SK-N-SH (cell line): ENCODE data around the gene ATP6V1B1. TPM values are rescaled to one million over a fixed set of nuclear protein-coding genes. Genes with fewer than 3 reads are reported as not detected.
"Not testable (repeated sequence)": the region's sequence is repeated elsewhere in the genome, so short reads cannot be mapped to it uniquely, and the experiment has no call there.

Experiments
- CTCF ChIA-PET: fragments of 300-600, 350-600 bp; formaldehyde crosslinking; extraction: SDS; loops from one replicate; lab custom pipeline; 2021; lab: Yijun Ruan, JAX
- POLR2A ChIA-PET: fragments of 350-600 bp; sonication (Branson Sonifier 250); formaldehyde crosslinking; extraction: SDS; loops from one replicate; lab custom pipeline; 2020; ENCODE audit warnings: antibody characterized with exemption, inconsistent platforms; lab: Yijun Ruan, JAX
- DNase-seq: peaks from one replicate; pipeline ENCODE4 v3.0.0; 2012
- H2AFZ ChIP-seq: fragments of 200-600 bp; sonication (generic); 2 replicates; pipeline ENCODE4 v1.8.1; 2016; ENCODE audit warnings: antibody characterized with exemption, mild to moderate bottlenecking, low read depth
- H3F3A ChIP-seq: fragments of 200-600 bp; sonication (generic); replicated peaks from 2 replicates; pipeline ENCODE3; 2016; ENCODE audit warnings: antibody characterized with exemption, mild to moderate bottlenecking; ENCODE audit not compliant: insufficient read depth
- H3K27ac ChIP-seq, 2 experiments: fragments of 200-500 bp in 1 of 2; fragments of 200-600 bp in 1 of 2; sonication (Bioruptor generic) in 1 of 2; sonication (generic), shearing (Covaris generic) in 1 of 2; 2 replicates each; pipeline versions ENCODE4 v1.5.1 to v1.6.1; 2014 to 2016; ENCODE audit warnings: low read depth in 2 of 2, inconsistent platforms in 1 of 2, low read length in 1 of 2, mild to moderate bottlenecking in 1 of 2, mixed read lengths in 1 of 2
- H3K27me3 ChIP-seq: fragments of 200-600 bp; sonication (generic), shearing (Covaris generic); 2 replicates; pipeline ENCODE4 v1.6.1; 2016; ENCODE audit warnings: mixed run types; ENCODE audit not compliant: insufficient read depth
- H3K36me3 ChIP-seq, 2 experiments: fragments of 200-500 bp in 1 of 2; fragments of 200-600 bp in 1 of 2; sonication (Bioruptor generic) in 1 of 2; sonication (generic) in 1 of 2; replicated peaks in 1 of 2; 2 replicates each; pipeline versions ENCODE3 to v1.5.1; 2014 to 2016; ENCODE audit warnings: low read length in 1 of 2, mild to moderate bottlenecking in 1 of 2; ENCODE audit not compliant: insufficient read depth in 2 of 2, control insufficient read depth in 1 of 2
- H3K4me1 ChIP-seq, 2 experiments: fragments of 200-500 bp in 1 of 2; fragments of 200-600 bp in 1 of 2; sonication (Bioruptor generic) in 1 of 2; sonication (generic), shearing (Covaris generic) in 1 of 2; 2 replicates each; pipeline versions ENCODE4 v1.5.1 to v1.6.1; 2014 to 2016; ENCODE audit warnings: low read depth in 1 of 2, low read length in 1 of 2, mixed run types in 1 of 2; ENCODE audit not compliant: insufficient read depth in 2 of 2, control insufficient read depth in 1 of 2
- H3K4me2 ChIP-seq: fragments of 200-600 bp; sonication (generic), shearing (Covaris generic); 2 replicates; pipeline ENCODE4 v1.6.1; 2017; ENCODE audit warnings: mixed run types
- H3K4me3 ChIP-seq, 2 experiments: fragments of 200-500 bp in 1 of 2; fragments of 200-600 bp in 1 of 2; sonication (Bioruptor generic) in 1 of 2; sonication (generic), shearing (Covaris generic) in 1 of 2; 2 replicates each; pipeline versions ENCODE4 v1.5.1 to v1.8.1; 2014 to 2016; ENCODE audit warnings: low read depth in 2 of 2, inconsistent platforms in 1 of 2, low read length in 1 of 2, mild to moderate bottlenecking in 1 of 2, mixed read lengths in 1 of 2, moderate library complexity in 1 of 2
- H3K79me2 ChIP-seq: fragments of 200-600 bp; sonication (generic); 2 replicates; pipeline ENCODE4 v1.8.1; 2017; ENCODE audit warnings: mild to moderate bottlenecking; ENCODE audit not compliant: insufficient read depth
- H3K9ac ChIP-seq: fragments of 200-600 bp; sonication (generic); 2 replicates; pipeline ENCODE4 v1.6.1; 2017; ENCODE audit warnings: mixed run types
- H3K9me2 ChIP-seq: fragments of 200-600 bp; sonication (generic); 2 replicates; pipeline ENCODE4 v1.6.1; 2017; ENCODE audit warnings: mixed run types
- H3K9me3 ChIP-seq: fragments of 200-600 bp; sonication (generic); 2 replicates; pipeline ENCODE4 v1.6.1; 2017; ENCODE audit warnings: mixed run types, mild to moderate bottlenecking, moderate library complexity
- H4K20me1 ChIP-seq: fragments of 200-600 bp; sonication (generic); 2 replicates; pipeline ENCODE4 v1.6.1; 2017; ENCODE audit warnings: mild to moderate bottlenecking, mixed run types; ENCODE audit not compliant: insufficient read depth
- FOXM1 ChIP-seq: IDR thresholded peaks from 2 replicates; pipeline ENCODE4 v1.4.0; 2012; ENCODE audit warnings: low read depth, mild to moderate bottlenecking
- NRF1 ChIP-seq: IDR thresholded peaks from 2 replicates; pipeline ENCODE4 v1.6.1; 2012; ENCODE audit warnings: low read depth, mild to moderate bottlenecking, low read length
- RXRA ChIP-seq: IDR thresholded peaks from 2 replicates; pipeline ENCODE4 v1.4.0; 2012; ENCODE audit warnings: low read depth, mild to moderate bottlenecking, borderline replicate concordance
- YY1 ChIP-seq: IDR thresholded peaks from 2 replicates; pipeline ENCODE4 v1.4.0; 2012; ENCODE audit warnings: low read depth, mild to moderate bottlenecking
- WGBS: methylation state at CpG from one replicate; pipeline ENCODE4 v1.1.6; 2017; ENCODE audit warnings: low lambda C conversion rate; 5-methylcytosine and 5-hydroxymethylcytosine counted together
- polyA plus RNA-seq, 3 experiments: library from polyadenylated mRNA; depleted of rRNA; stranded (reverse); fragments of >200 nt; gene quantifications; 2 replicates each; pipeline ENCODE4 v1.2.3, GENCODE V29; 2012
- small RNA-seq, 7 experiments: library from RNA; depleted of rRNA; stranded (forward); fragments of <200 nt; gene quantifications; one replicate each; pipeline ENCODE3, GENCODE V24; 2012
- TF ChIP-seq, protein P1 (sequence below): IDR thresholded peaks from 2 replicates; pipeline ENCODE4 v1.6.1; 2012; ENCODE audit warnings: mild to moderate bottlenecking, low read depth, low read length, moderate library complexity
- TF ChIP-seq, protein P2 (sequence below): IDR thresholded peaks from 2 replicates; pipeline ENCODE4 v1.4.0; 2012; ENCODE audit warnings: low read depth
- TF ChIP-seq, protein P3 (sequence below): IDR thresholded peaks from 2 replicates; pipeline ENCODE4 v1.4.0; 2012; ENCODE audit warnings: low read depth, borderline replicate concordance

ATP6V1B1 gene
- polyA plus RNA-seq, 1 of the 3 experiments (the other 2 are of a cell fraction), result 4.9 TPM

DNA sequence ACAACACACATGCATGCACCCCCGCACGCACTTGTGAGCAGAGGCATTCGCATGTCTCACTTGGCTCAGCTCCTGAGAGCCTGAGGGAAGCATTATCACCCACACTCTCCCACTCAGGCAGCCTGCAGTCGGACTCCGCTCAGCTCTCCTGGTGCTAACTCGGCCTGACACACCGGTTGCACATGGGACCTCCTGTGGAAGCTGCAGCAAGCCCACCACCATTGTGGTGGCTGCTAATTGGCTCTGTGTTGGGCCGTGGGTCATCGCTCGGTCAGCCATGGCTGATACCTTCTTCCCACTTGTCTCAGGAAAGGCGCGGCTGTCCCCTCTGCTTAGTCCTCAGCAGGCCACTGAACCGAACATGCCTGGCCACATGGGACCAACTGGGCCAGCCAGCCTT, 72.6 kb downstream of the ATP6V1B1 start:
- no peak overlapping the region for H3K9ac ChIP-seq
- no peaks in the 10 kb centered on the region for H4K20me1 ChIP-seq
- no peaks in the 10 kb centered on the region for H3K9me2 ChIP-seq
- no peaks in the 10 kb centered on the region for H3K9me3 ChIP-seq
- H3K27me3 ChIP-seq, result peaks cover 14% of the 10 kb centered on the region; the same call in 1 of the 2 replicates
- ChIA-PET CTCF (interaction anchor here (0.9 kb wide), 1 partner anchor 218 kb away, joined by 3 read pairs; the partner anchor contains the start of gene FIGLA), POLR2A (no interaction called here)
- H3K36me3 ChIP-seq, result no peaks in the 10 kb centered on the region
- H2AFZ ChIP-seq, result no peak overlapping the region
- WGBS, result 83% methylated on average over 13 of the region's 13 CpGs
- no peaks in the 10 kb centered on the region for H3K79me2 ChIP-seq
- TF ChIP-seq, protein P1, sequence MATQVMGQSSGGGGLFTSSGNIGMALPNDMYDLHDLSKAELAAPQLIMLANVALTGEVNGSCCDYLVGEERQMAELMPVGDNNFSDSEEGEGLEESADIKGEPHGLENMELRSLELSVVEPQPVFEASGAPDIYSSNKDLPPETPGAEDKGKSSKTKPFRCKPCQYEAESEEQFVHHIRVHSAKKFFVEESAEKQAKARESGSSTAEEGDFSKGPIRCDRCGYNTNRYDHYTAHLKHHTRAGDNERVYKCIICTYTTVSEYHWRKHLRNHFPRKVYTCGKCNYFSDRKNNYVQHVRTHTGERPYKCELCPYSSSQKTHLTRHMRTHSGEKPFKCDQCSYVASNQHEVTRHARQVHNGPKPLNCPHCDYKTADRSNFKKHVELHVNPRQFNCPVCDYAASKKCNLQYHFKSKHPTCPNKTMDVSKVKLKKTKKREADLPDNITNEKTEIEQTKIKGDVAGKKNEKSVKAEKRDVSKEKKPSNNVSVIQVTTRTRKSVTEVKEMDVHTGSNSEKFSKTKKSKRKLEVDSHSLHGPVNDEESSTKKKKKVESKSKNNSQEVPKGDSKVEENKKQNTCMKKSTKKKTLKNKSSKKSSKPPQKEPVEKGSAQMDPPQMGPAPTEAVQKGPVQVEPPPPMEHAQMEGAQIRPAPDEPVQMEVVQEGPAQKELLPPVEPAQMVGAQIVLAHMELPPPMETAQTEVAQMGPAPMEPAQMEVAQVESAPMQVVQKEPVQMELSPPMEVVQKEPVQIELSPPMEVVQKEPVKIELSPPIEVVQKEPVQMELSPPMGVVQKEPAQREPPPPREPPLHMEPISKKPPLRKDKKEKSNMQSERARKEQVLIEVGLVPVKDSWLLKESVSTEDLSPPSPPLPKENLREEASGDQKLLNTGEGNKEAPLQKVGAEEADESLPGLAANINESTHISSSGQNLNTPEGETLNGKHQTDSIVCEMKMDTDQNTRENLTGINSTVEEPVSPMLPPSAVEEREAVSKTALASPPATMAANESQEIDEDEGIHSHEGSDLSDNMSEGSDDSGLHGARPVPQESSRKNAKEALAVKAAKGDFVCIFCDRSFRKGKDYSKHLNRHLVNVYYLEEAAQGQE, result no peak
- no peak for TF ChIP-seq YY1
- TF ChIP-seq NRF1, result no peak
- no peak for TF ChIP-seq FOXM1
- TF ChIP-seq, protein P2, sequence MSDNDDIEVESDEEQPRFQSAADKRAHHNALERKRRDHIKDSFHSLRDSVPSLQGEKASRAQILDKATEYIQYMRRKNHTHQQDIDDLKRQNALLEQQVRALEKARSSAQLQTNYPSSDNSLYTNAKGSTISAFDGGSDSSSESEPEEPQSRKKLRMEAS, result no peak
- TF ChIP-seq, protein P3, sequence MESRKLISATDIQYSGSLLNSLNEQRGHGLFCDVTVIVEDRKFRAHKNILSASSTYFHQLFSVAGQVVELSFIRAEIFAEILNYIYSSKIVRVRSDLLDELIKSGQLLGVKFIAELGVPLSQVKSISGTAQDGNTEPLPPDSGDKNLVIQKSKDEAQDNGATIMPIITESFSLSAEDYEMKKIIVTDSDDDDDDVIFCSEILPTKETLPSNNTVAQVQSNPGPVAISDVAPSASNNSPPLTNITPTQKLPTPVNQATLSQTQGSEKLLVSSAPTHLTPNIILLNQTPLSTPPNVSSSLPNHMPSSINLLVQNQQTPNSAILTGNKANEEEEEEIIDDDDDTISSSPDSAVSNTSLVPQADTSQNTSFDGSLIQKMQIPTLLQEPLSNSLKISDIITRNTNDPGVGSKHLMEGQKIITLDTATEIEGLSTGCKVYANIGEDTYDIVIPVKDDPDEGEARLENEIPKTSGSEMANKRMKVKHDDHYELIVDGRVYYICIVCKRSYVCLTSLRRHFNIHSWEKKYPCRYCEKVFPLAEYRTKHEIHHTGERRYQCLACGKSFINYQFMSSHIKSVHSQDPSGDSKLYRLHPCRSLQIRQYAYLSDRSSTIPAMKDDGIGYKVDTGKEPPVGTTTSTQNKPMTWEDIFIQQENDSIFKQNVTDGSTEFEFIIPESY, result no peak
- TF ChIP-seq RXRA, result no peak
- TF ChIP-seq, all 33 proteins: peak for 0
- Histone ChIP-seq H3K4me1 (no peaks in the 10 kb centered on the region), H3K4me2 (no peak overlapping the region), H3F3A (no peaks in the 10 kb centered on the region), H3K4me3 (no peak overlapping the region), H3K27ac (no peak overlapping the region)
- DNase-seq, result no peak

DNA sequence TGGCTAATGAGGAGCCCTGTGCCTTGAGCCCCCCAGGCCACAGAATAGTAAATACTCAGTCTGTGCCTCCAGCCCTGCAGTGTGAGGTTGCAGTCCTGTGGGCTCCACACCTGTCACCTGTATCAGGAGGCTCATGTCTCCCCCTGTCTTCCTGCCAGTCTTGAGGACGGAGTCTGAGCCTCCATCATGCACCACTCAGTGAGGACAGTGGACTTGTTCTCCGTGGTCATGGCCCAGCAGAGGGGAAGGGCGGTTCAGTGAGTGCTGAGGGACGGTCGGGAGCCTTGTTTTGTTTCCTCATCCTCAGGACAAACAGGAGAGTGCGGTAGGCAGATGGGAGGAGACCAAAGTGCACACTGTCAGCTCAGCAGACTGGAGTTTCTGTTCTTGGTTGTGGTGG, 76.1 kb downstream of the ATP6V1B1 start:
- H3K4me3 ChIP-seq, POLR2A ChIA-PET, H3K9me2 ChIP-seq, H3K9me3 ChIP-seq, H3K4me2 ChIP-seq, H3K79me2 ChIP-seq, H2AFZ ChIP-seq, H3K9ac ChIP-seq, H4K20me1 ChIP-seq, H3F3A ChIP-seq, H3K27ac ChIP-seq, H3K4me1 ChIP-seq, H3K36me3 ChIP-seq, DNase-seq: not testable (repeated sequence)
- peaks cover 21% of the 10 kb centered on the region; the same call in 1 of the 2 replicates for H3K27me3 ChIP-seq
- CTCF ChIA-PET, result interaction anchor here (1.2 kb wide), 1 partner anchor 10 kb away, joined by 3 read pairs; no protein-coding TSS in a partner anchor
- 0% methylated on average over 5 of the region's 6 CpGs for WGBS

Small RNAs within 50 kb of the gene (small RNA-seq; reads per million reads assigned to genes)
- gene RF02272 (0 reads per million in 7 experiments), gene RN7SL160P (0 reads per million in 7 experiments)

Other genes starting within 250 kb of the ATP6V1B1 start
- gene ADD2, start 167.7 kb upstream of the ATP6V1B1 start, polyA plus RNA-seq (2012; rRNA removed), result 0.30 and 0.50 TPM in 2 replicates
- not detected in 2 replicates for gene FIGLA, start 145.3 kb upstream of the ATP6V1B1 start, polyA plus RNA-seq (2012; rRNA removed)
- gene CLEC4F, start 115.3 kb upstream of the ATP6V1B1 start, polyA plus RNA-seq (2012; rRNA removed), result 0.12 and 0.21 TPM in 2 replicates
- 0.33 and 0.62 TPM in 2 replicates for gene CD207, start 100.1 kb upstream of the ATP6V1B1 start, polyA plus RNA-seq (2012; rRNA removed)
- 4.3 and 4.4 TPM in 2 replicates for gene VAX2, start 35.3 kb upstream of the ATP6V1B1 start, polyA plus RNA-seq (2012; rRNA removed)
- gene ANKRD53, start 42.7 kb downstream of the ATP6V1B1 start, polyA plus RNA-seq (2012; rRNA removed), result 0.29 and 0.58 TPM in 2 replicates
- 44.3 and 58.7 TPM in 2 replicates for gene TEX261, start 59.0 kb downstream of the ATP6V1B1 start, polyA plus RNA-seq (2012; rRNA removed)
- 74.8 and 83.6 TPM in 2 replicates for gene NAGK, start 132.7 kb downstream of the ATP6V1B1 start, polyA plus RNA-seq (2012; rRNA removed)
- 6.2 and 7.5 TPM in 2 replicates for gene MCEE, start 194.3 kb downstream of the ATP6V1B1 start, polyA plus RNA-seq (2012; rRNA removed)
- 8.7 and 9.2 TPM in 2 replicates for gene MPHOSPH10, start 194.7 kb downstream of the ATP6V1B1 start, polyA plus RNA-seq (2012; rRNA removed)